T-cell (primary cell): Measurements from ENCODE around the gene SLC22A3. TPM values are rescaled to one million over a fixed set of nuclear protein-coding genes. Genes with fewer than 3 reads are reported as not detected.

Source experiments
- ATAC-seq, 4 experiments: fragments of 200-7000 bp in 3 of 4; fragments of 150-1000 bp in 1 of 4; cut with Tn5 transposase; replicated peaks in 1 of 4; 1 replicate in 3 of 4; 2 replicates in 1 of 4; pipeline ENCODE4 v1.10.0; 2021; ENCODE audit warnings: moderate library complexity in 3 of 4, mild to moderate bottlenecking in 2 of 4, moderate number of reproducible peaks in 1 of 4
- CTCF ChIA-PET, 2 donors: fragments of 300-600 bp; sonication (Branson Sonifier 250); formaldehyde crosslinking; loops; one replicate each; lab custom pipeline; 2022; ENCODE audit warnings: antibody characterized with exemption in 2 of 2; lab: Charles Lee
- POLR2A ChIA-PET, 2 donors: fragments of 300-600 bp; sonication (Branson Sonifier 250); formaldehyde crosslinking; loops; one replicate each; lab custom pipeline; 2022; ENCODE audit warnings: antibody characterized with exemption in 2 of 2; lab: Charles Lee
- DNase-seq, 35 experiments: peaks; one replicate each; pipeline versions ENCODE4 v3.0.0 to v3.0.0-alpha.2; 2013 to 2023
- H3K27ac ChIP-seq: one replicate; pipeline ENCODE4 v1.5.1; 2013; ENCODE audit warnings: low read length
- H3K27me3 ChIP-seq, 2 experiments: replicated peaks in 1 of 2; 1 replicate in 1 of 2; 2 replicates in 1 of 2; pipeline versions ENCODE4 v1.6.1 to v1.7.0; 2013; ENCODE audit warnings: low read length in 1 of 2, mixed read lengths in 1 of 2; ENCODE audit not compliant: control insufficient read depth in 2 of 2, insufficient read depth in 2 of 2; ENCODE audit errors: extremely low read depth in 1 of 2
- H3K36me3 ChIP-seq, 2 donors: 1 replicate in 1 of 2; 2 replicates in 1 of 2; pipeline versions ENCODE4 v1.6.1 to v1.7.0; 2013; ENCODE audit warnings: low read length in 1 of 2; ENCODE audit not compliant: control insufficient read depth in 2 of 2, insufficient read depth in 1 of 2; ENCODE audit errors: extremely low read depth in 1 of 2
- H3K4me1 ChIP-seq, 2 experiments: 1 replicate in 1 of 2; 2 replicates in 1 of 2; pipeline versions ENCODE4 v1.6.1 to v1.7.0; 2013; ENCODE audit warnings: low read length in 2 of 2, mixed read lengths in 1 of 2; ENCODE audit not compliant: insufficient read depth in 2 of 2, control insufficient read depth in 1 of 2; ENCODE audit errors: extremely low read depth in 1 of 2
- H3K4me3 ChIP-seq, 2 donors: 1 replicate in 1 of 2; 2 replicates in 1 of 2; pipeline versions ENCODE4 v1.5.1 to v1.7.0; 2013; ENCODE audit warnings: mild to moderate bottlenecking in 2 of 2, low read length in 1 of 2, moderate library complexity in 1 of 2; ENCODE audit not compliant: control insufficient read depth in 1 of 2; ENCODE audit errors: extremely low read depth in 1 of 2
- H3K9me3 ChIP-seq: 2 replicates; pipeline ENCODE4 v1.7.0; 2013
- H3K27ac Mint-ChIP-seq, 2 donors: one replicate each; pipeline ENCODE4 v1.8.0; 2020 to 2021; ENCODE audit warnings: mild to moderate bottlenecking in 2 of 2, mixed read lengths in 2 of 2
- H3K27me3 Mint-ChIP-seq, 2 donors: one replicate each; pipeline ENCODE4 v1.8.0; 2021 to 2022; ENCODE audit warnings: mixed read lengths in 2 of 2
- H3K36me3 Mint-ChIP-seq: one replicate; pipeline ENCODE4 v1.8.0; 2021; ENCODE audit warnings: mixed read lengths
- H3K4me1 Mint-ChIP-seq, 3 donors: one replicate each; pipeline ENCODE4 v1.8.0; 2020 to 2022; ENCODE audit warnings: mixed read lengths in 3 of 3, mild to moderate bottlenecking in 1 of 3
- H3K4me3 Mint-ChIP-seq, 3 donors: one replicate each; pipeline ENCODE4 v1.8.0; 2020 to 2022; ENCODE audit warnings: mild to moderate bottlenecking in 3 of 3, mixed read lengths in 3 of 3, moderate library complexity in 3 of 3
- H3K9me3 Mint-ChIP-seq, 3 donors: one replicate each; pipeline ENCODE4 v1.8.0; 2020 to 2022; ENCODE audit warnings: mixed read lengths in 3 of 3
- WGBS: methylation state at CpG from one replicate; pipeline ENCODE4 v1.1.5; 2013; ENCODE audit warnings: missing lambda C conversion rate; ENCODE audit not compliant: insufficient coverage; 5-methylcytosine and 5-hydroxymethylcytosine counted together
- total RNA-seq, 35 experiments: library from RNA in 6 of 35; stranded (reverse) in 6 of 35; fragments of 120-200 nt in 1 of 35; gene quantifications; one replicate each; pipeline versions ENCODE4 v1.2.1 to v1.2.4 and lab custom pipeline; 2013 to 2026

Gene SLC22A3
- total RNA-seq, 5 donors from 2014 or later (not counting 1 experiment from before 2014, with no cell fraction given): 0.13 to 0.29 (median 0.21) TPM; not detected in 1

DNA sequence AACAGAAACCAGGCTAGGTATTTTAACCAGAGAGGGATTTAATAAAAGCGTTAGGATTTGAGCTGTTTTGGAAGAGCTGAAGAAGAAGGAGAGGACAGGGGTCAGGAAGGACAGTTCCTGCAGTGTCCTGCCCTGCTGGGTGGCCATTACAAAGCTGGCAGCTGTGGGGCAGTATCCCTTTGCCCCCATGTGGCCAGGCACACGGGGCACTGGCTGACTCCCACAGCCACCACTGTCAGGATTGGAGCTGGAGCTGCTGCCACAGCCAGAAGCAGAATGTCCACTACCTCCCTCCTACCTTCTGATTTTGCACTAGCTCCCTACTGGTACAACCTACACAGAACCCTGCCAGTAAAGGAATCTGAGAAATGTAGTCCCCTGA lies 46.5 kb downstream of the SLC22A3 start:
- H3K36me3 ChIP-seq: no peaks in the 10 kb centered on the region
- CTCF ChIA-PET: no interaction called here
- DNase-seq (no peak), ATAC-seq (no peak)
- Mint-ChIP-seq H3K27me3 (peaks cover 14 to 25% of the 10 kb centered on the region in 2 donors), H3K36me3 (no peaks in the 10 kb centered on the region), H3K27ac (no peak overlapping the region), H3K4me1 (peaks cover 3 to 10% (median 9%) of the 10 kb centered on the region in 3 donors), H3K9me3 (peaks cover 0 to 5% (median 4%) of the 10 kb centered on the region in 3 donors), H3K4me3 (no peak overlapping the region)
- H3K4me1 ChIP-seq: no peaks in the 10 kb centered on the region
- POLR2A ChIA-PET: no interaction called here
- no peak overlapping the region for H3K4me3 ChIP-seq
- no peaks in the 10 kb centered on the region for H3K9me3 ChIP-seq
- 50% methylated on average over 2 of the region's 2 CpGs for whole genome bisulfite sequencing
- H3K27ac ChIP-seq: no peak overlapping the region
- H3K27me3 ChIP-seq: no peaks in the 10 kb centered on the region

DNA sequence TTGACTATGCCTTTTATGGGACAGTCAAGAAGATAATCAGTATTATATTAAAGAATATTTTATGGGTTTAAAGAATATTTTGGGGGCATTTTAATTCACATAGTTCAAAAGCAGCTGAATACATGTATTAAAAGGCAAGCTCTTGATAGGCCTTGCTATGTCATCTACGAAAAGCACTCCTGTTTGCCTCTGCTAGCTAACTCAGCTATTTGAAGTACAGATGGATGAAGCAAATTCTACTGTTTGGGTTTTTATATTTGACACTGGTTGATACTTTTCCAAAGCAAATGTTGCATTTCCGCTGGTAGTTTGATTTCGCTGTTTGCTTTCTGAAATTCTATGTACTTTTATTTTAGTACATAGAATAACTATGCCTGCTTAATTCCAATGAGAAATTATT lies 47.0 kb downstream of the SLC22A3 start:
- H3K9me3 Mint-ChIP-seq: peaks cover 0 to 5% (median 4%) of the 10 kb centered on the region in 3 donors
- Histone ChIP-seq H3K9me3 (no peaks in the 10 kb centered on the region), H3K27ac (no peak overlapping the region), H3K4me3 (no peak overlapping the region), H3K36me3 (no peaks in the 10 kb centered on the region), H3K4me1 (no peaks in the 10 kb centered on the region), H3K27me3 (no peaks in the 10 kb centered on the region)
- H3K36me3 Mint-ChIP-seq: no peaks in the 10 kb centered on the region
- WGBS: no CpG with 5 or more reads among the region's 3 CpGs
- H3K27me3 Mint-ChIP-seq: peaks cover 14 to 26% of the 10 kb centered on the region in 2 donors
- H3K27ac Mint-ChIP-seq: no peak overlapping the region
- no peak for DNase-seq
- peaks cover 3 to 11% (median 10%) of the 10 kb centered on the region in 3 donors for H3K4me1 Mint-ChIP-seq
- POLR2A ChIA-PET: no interaction called here
- CTCF ChIA-PET: no interaction called here
- no peak for ATAC-seq
- no peak overlapping the region for H3K4me3 Mint-ChIP-seq

DNA sequence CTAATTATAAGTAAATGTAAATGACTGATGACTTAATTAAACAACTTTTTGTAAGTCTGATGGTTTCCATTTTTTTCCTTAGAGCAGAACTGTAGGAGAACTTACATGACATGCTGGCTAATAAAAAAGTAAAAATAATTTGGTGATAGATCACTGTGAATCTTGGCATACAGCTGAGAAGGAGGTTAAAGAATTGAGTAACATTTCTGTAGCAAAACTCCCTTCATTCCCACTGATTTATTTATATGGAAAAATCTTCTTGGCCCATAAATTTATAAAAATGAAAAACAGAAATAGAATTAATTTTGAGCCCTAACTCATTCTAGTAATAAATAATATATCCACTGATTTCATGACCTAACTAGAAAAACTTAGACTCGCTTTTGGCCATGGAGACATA lies 48.1 kb downstream of the SLC22A3 start:
- POLR2A ChIA-PET: no interaction called here
- H3K27ac Mint-ChIP-seq: no peak overlapping the region
- Histone ChIP-seq H3K27me3 (no peaks in the 10 kb centered on the region), H3K4me3 (no peak overlapping the region), H3K36me3 (no peaks in the 10 kb centered on the region), H3K27ac (no peak overlapping the region), H3K4me1 (no peaks in the 10 kb centered on the region), H3K9me3 (no peaks in the 10 kb centered on the region)
- WGBS: no CpG with 5 or more reads among the region's 1 CpG
- no peak for DNase-seq
- CTCF ChIA-PET: no interaction called here
- H3K36me3 Mint-ChIP-seq: no peaks in the 10 kb centered on the region
- H3K27me3 Mint-ChIP-seq: peaks cover 11 to 31% of the 10 kb centered on the region in 2 donors
- H3K4me1 Mint-ChIP-seq: peaks cover 5 to 16% (median 14%) of the 10 kb centered on the region in 3 donors
- peaks cover 0 to 5% (median 4%) of the 10 kb centered on the region in 3 donors for H3K9me3 Mint-ChIP-seq
- no peak overlapping the region for H3K4me3 Mint-ChIP-seq
- no peak for ATAC-seq

- Histone ChIP-seq H3K27me3 (no peaks in the 10 kb centered on the region), H3K27ac (no peak overlapping the region), H3K9me3 (no peaks in the 10 kb centered on the region), H3K4me1 (no peaks in the 10 kb centered on the region), H3K4me3 (no peak overlapping the region), H3K36me3 (no peaks in the 10 kb centered on the region)
- DNase-seq: no peak
- Mint-ChIP-seq H3K4me1 (peaks cover 5 to 16% (median 14%) of the 10 kb centered on the region in 3 donors), H3K27ac (no peak overlapping the region), H3K4me3 (peak overlapping the region in 1 of 3 donors; percentile 17), H3K27me3 (peaks cover 11 to 27% of the 10 kb centered on the region in 2 donors), H3K36me3 (no peaks in the 10 kb centered on the region), H3K9me3 (peaks cover 0 to under 1% (median 0%) of the 10 kb centered on the region in 3 donors)
- no peak for ATAC-seq
- ChIA-PET CTCF (no interaction called here), POLR2A (no interaction called here)
- WGBS: 33% methylated on average over 1 of the region's 3 CpGs
These were observed 50.6 kb downstream of the SLC22A3 start for GRCh38 chr6:160398674-160399271.

DNA sequence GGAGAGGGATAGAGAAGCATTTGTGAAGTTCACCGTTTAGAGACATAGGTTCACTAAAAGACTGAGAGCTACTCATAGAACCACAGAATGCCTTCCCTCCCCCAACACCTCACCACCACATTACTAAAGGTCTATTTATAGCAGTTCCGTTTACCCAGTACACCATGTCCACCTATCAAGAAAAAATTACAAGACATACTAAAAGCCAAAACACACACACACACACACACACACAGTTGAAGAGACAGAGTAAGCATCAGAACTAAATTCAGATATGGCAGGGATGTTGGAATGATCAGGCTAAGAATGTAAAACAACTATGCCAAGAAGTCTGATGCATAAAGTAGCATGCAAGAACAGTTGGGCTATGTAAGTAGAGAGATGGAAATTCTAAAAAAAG lies 52.3 kb downstream of the SLC22A3 start:
- peaks cover 4 to 29% of the 10 kb centered on the region in 2 donors for H3K27me3 Mint-ChIP-seq
- Histone ChIP-seq H3K36me3 (no peaks in the 10 kb centered on the region), H3K27me3 (no peaks in the 10 kb centered on the region), H3K9me3 (no peaks in the 10 kb centered on the region), H3K4me1 (no peaks in the 10 kb centered on the region), H3K27ac (no peak overlapping the region), H3K4me3 (no peak overlapping the region)
- no peak overlapping the region for H3K27ac Mint-ChIP-seq
- peaks cover 5 to 16% (median 14%) of the 10 kb centered on the region in 3 donors for H3K4me1 Mint-ChIP-seq
- no peak overlapping the region for H3K4me3 Mint-ChIP-seq
- no peaks in the 10 kb centered on the region for H3K36me3 Mint-ChIP-seq
- ATAC-seq (no peak), DNase-seq (no peak)
- 41% methylated on average over 2 of the region's 2 CpGs for WGBS
- CTCF ChIA-PET: interaction anchor here in 1 of 2 donors (0.7 kb wide), 1 partner anchor 138 kb away, joined by 6 read pairs; no protein-coding TSS in a partner anchor
- H3K9me3 Mint-ChIP-seq: no peaks in the 10 kb centered on the region
- POLR2A ChIA-PET: interaction anchor here (0.6 to 0.7 kb wide), 2 partner anchors 12 to 20 kb away, joined by 3 to 6 read pairs; no protein-coding TSS in a partner anchor

DNA sequence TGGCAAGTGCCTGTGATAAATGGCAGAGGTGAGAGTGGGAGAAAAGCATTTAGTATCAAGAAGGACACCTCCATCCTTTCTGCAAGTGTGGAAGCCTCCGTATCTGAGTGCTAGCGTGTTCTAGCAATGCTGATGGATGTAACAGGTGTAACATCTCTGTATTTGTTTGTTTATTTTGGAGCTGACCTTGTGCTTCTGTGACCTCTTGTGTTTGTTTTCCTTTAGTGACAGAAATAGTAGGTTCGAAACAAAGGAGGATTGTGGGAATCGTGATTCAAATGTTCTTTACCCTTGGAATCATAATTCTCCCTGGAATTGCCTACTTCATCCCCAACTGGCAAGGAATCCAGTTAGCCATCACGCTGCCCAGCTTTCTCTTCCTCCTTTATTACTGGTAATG lies 60.4 kb downstream of the SLC22A3 start:
- H3K36me3 ChIP-seq: no peaks in the 10 kb centered on the region
- WGBS: 83% methylated on average over 2 of the region's 5 CpGs
- peaks cover 0 to 3% of the 10 kb centered on the region in 2 experiments for H3K27me3 ChIP-seq
- H3K27ac Mint-ChIP-seq: no peak overlapping the region
- no peaks in the 10 kb centered on the region for H3K9me3 ChIP-seq
- peaks cover 4 to 29% of the 10 kb centered on the region in 2 donors for H3K27me3 Mint-ChIP-seq
- H3K4me3 Mint-ChIP-seq: no peak overlapping the region
- ATAC-seq (no peak), DNase-seq (no peak)
- no peak overlapping the region for H3K4me3 ChIP-seq
- no peaks in the 10 kb centered on the region for H3K4me1 Mint-ChIP-seq
- H3K36me3 Mint-ChIP-seq: no peaks in the 10 kb centered on the region
- CTCF ChIA-PET: interaction anchor here in 1 of 2 donors (0.7 kb wide), 1 partner anchor 188 kb away, joined by 4 read pairs; no protein-coding TSS in a partner anchor
- H3K27ac ChIP-seq: no peak overlapping the region
- POLR2A ChIA-PET: no interaction called here
- no peaks in the 10 kb centered on the region for H3K4me1 ChIP-seq
- H3K9me3 Mint-ChIP-seq: no peaks in the 10 kb centered on the region
